ENCODE measurements around the gene A1BG.

DNA sequence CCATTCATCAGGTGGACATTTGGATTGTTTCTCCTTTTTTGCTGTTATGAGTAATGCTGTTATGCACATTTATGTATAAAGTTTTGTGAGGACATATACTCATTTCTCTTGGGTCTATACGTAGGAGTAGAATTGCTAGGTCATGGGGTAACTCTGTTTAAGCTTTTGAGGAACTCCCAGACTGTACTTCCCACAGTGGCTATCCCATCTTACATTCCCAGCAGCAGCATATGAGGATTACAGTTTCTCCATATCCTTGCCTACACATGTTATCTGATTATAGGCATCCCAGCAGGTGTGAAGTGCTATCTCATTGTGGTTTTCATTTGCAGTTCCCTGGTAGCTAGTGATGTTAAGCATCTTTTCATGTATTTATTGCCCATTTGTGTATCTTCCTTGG lies 20.6 kb downstream of the A1BG start:
- TF ChIP-seq, protein P1, sequence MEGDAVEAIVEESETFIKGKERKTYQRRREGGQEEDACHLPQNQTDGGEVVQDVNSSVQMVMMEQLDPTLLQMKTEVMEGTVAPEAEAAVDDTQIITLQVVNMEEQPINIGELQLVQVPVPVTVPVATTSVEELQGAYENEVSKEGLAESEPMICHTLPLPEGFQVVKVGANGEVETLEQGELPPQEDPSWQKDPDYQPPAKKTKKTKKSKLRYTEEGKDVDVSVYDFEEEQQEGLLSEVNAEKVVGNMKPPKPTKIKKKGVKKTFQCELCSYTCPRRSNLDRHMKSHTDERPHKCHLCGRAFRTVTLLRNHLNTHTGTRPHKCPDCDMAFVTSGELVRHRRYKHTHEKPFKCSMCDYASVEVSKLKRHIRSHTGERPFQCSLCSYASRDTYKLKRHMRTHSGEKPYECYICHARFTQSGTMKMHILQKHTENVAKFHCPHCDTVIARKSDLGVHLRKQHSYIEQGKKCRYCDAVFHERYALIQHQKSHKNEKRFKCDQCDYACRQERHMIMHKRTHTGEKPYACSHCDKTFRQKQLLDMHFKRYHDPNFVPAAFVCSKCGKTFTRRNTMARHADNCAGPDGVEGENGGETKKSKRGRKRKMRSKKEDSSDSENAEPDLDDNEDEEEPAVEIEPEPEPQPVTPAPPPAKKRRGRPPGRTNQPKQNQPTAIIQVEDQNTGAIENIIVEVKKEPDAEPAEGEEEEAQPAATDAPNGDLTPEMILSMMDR (conservative IDR thresholded peaks at IDR 0.05; ENCODE audit: low read depth, low read length): no peak
- TF ChIP-seq EZH2phosphoT487 (IDR thresholded peaks at IDR 0.05; ENCODE audit: borderline replicate concordance, low read length): no peak
- TF ChIP-seq EZH2 (IDR thresholded peaks at IDR 0.05; ENCODE audit: low read length, unreplicated experiment): no peak

All from PC-3 (cell line).